EL (cell line): ENCODE data around the gene FRYL.
"Not testable (repeated sequence)": the region's sequence is repeated elsewhere in the genome, so short reads cannot be mapped to it uniquely, and the experiment has no call there.

Source experiments
- DNase-seq: peaks from one replicate; pipeline ENCODE4 v3.0.0-alpha.2; 2016

Gene FRYL

GRCh38 chr4:48742412-48742811 is 37.7 kb downstream of the FRYL start:
- DNase-seq: no peak

GRCh38 chr4:48739560-48740019 is 40.5 kb downstream of the FRYL start:
- DNase-seq: no peak

GRCh38 chr4:48738856-48739255 is 41.2 kb downstream of the FRYL start:
- DNase-seq: no peak

GRCh38 chr4:48728906-48729496 is 51.1 kb downstream of the FRYL start:
- not testable (repeated sequence) for DNase-seq

- DNase-seq: no peak
Observed at GRCh38 chr4:48727666-48728459, 52.2 kb downstream of the FRYL start.

- no peak for DNase-seq
Observed at GRCh38 chr4:48725414-48725813, 54.7 kb downstream of the FRYL start.

- peak; percentile 6 for DNase-seq
Observed at GRCh38 chr4:48722509-48723446, 57.3 kb downstream of the FRYL start.

GRCh38 chr4:48720459-48720858 is 59.6 kb downstream of the FRYL start:
- no peak for DNase-seq

- DNase-seq: no peak
Observed at GRCh38 chr4:48718818-48719465, 61.1 kb downstream of the FRYL start.

GRCh38 chr4:48716285-48716684 is 63.8 kb downstream of the FRYL start:
- DNase-seq: not testable (repeated sequence)

- peak; percentile 25 for DNase-seq
Observed at GRCh38 chr4:48710446-48711209, 69.5 kb downstream of the FRYL start.

- no peak for DNase-seq
Observed at GRCh38 chr4:48709901-48710300, 70.2 kb downstream of the FRYL start.

GRCh38 chr4:48708610-48709009 is 71.5 kb downstream of the FRYL start:
- DNase-seq: no peak

- peak; percentile 6 for DNase-seq
Observed at GRCh38 chr4:48706736-48707135, 73.3 kb downstream of the FRYL start.

- DNase-seq: no peak
Observed at GRCh38 chr4:48705609-48706008, 74.5 kb downstream of the FRYL start.

GRCh38 chr4:48704091-48704802 is 75.8 kb downstream of the FRYL start:
- DNase-seq: no peak

- DNase-seq: no peak
Observed at GRCh38 chr4:48699475-48699874, 80.6 kb downstream of the FRYL start.

- peak; percentile 92 for DNase-seq
Observed at GRCh38 chr4:48698029-48698971, 81.8 kb downstream of the FRYL start.

GRCh38 chr4:48697516-48697915 is 82.6 kb downstream of the FRYL start:
- DNase-seq: not testable (repeated sequence)

GRCh38 chr4:48694824-48695223 is 85.3 kb downstream of the FRYL start:
- no peak for DNase-seq
